Liver (tissue), 9 donors: Measurements from ENCODE around the gene CALY. TPM values are rescaled to one million over a fixed set of nuclear protein-coding genes. Genes with fewer than 3 reads are reported as not detected.
"Not testable (repeated sequence)": the region's sequence is repeated elsewhere in the genome, so short reads cannot be mapped to it uniquely, and the experiment has no call there.

Experiments used
- DNase-seq: peaks from one replicate; pipeline ENCODE4 v3.0.0-alpha.2; 2017; ENCODE audit warnings: low spot score
- H3K27ac ChIP-seq, 2 donors: one replicate each; pipeline ENCODE4 v1.7.0; 2013; ENCODE audit warnings: inconsistent platforms in 2 of 2, low read length in 2 of 2, control low read depth in 1 of 2, low read depth in 1 of 2, mild to moderate bottlenecking in 1 of 2
- H3K27me3 ChIP-seq, 4 donors: one replicate each; pipeline versions ENCODE4 v1.6.1 to v1.7.0; 2013; ENCODE audit warnings: low read length in 3 of 4, inconsistent platforms in 1 of 4, mild to moderate bottlenecking in 1 of 4, moderate library complexity in 1 of 4; ENCODE audit not compliant: control insufficient read depth in 4 of 4, insufficient read depth in 4 of 4
- H3K36me3 ChIP-seq, 4 donors: one replicate each; pipeline versions ENCODE4 v1.6.1 to v1.7.0; 2013; ENCODE audit warnings: low read length in 3 of 4, mild to moderate bottlenecking in 3 of 4, low read depth in 1 of 4, moderate library complexity in 1 of 4; ENCODE audit not compliant: control insufficient read depth in 4 of 4, insufficient read depth in 3 of 4
- H3K4me1 ChIP-seq, 4 donors: one replicate each; pipeline versions ENCODE4 v1.6.1 to v1.7.0; 2013; ENCODE audit warnings: low read length in 3 of 4, mild to moderate bottlenecking in 3 of 4, moderate library complexity in 1 of 4; ENCODE audit not compliant: control insufficient read depth in 4 of 4, insufficient read depth in 4 of 4
- H3K4me3 ChIP-seq, 3 donors: one replicate each; pipeline versions ENCODE4 v1.6.1 to v1.7.0; 2013; ENCODE audit warnings: low read length in 3 of 3, control low read depth in 1 of 3, low read depth in 1 of 3, mild to moderate bottlenecking in 1 of 3
- H3K9ac ChIP-seq, 2 donors: one replicate each; pipeline ENCODE4 v1.7.0; 2013; ENCODE audit warnings: low read length in 2 of 2, mild to moderate bottlenecking in 2 of 2, moderate library complexity in 2 of 2, control low read depth in 1 of 2, low read depth in 1 of 2
- H3K9me3 ChIP-seq, 4 donors: one replicate each; pipeline versions ENCODE4 v1.6.1 to v1.7.0; 2013; ENCODE audit warnings: low read length in 3 of 4; ENCODE audit not compliant: control insufficient read depth in 4 of 4
- EGR1 ChIP-seq, 2 donors: IDR thresholded peaks; 2 replicates each; pipeline ENCODE4 v1.6.1; 2016 to 2018; ENCODE audit warnings: antibody characterized with exemption in 2 of 2, low read depth in 2 of 2
- FOXA1 ChIP-seq: IDR thresholded peaks from 2 replicates; pipeline ENCODE4 v1.6.1; 2016; ENCODE audit warnings: antibody characterized with exemption
- FOXA2 ChIP-seq: IDR thresholded peaks from 2 replicates; pipeline ENCODE4 v1.6.1; 2016; ENCODE audit warnings: antibody characterized with exemption
- HNF4A ChIP-seq, 2 donors: conservative IDR thresholded peaks; 2 replicates each; pipeline ENCODE4 v1.6.1; 2016; ENCODE audit warnings: antibody characterized with exemption in 2 of 2, mild to moderate bottlenecking in 2 of 2
- HNF4G ChIP-seq: IDR thresholded peaks from 2 replicates; pipeline ENCODE4 v1.6.1; 2016; ENCODE audit warnings: antibody characterized with exemption
- JUND ChIP-seq, 2 donors: IDR thresholded peaks; 2 replicates each; pipeline ENCODE4 v1.6.1; 2016; ENCODE audit warnings: antibody characterized with exemption in 2 of 2
- NR2F2 ChIP-seq: IDR thresholded peaks from 2 replicates; pipeline ENCODE4 v1.6.1; 2016; ENCODE audit warnings: antibody characterized with exemption
- RAD21 ChIP-seq, 2 donors: IDR thresholded peaks; 2 replicates each; pipeline ENCODE4 v1.6.1; 2016; ENCODE audit warnings: antibody characterized with exemption in 2 of 2, mild to moderate bottlenecking in 2 of 2
- RXRA ChIP-seq, 2 donors: IDR thresholded peaks; 2 replicates each; pipeline ENCODE4 v1.6.1; 2017 to 2018; ENCODE audit warnings: antibody characterized with exemption in 2 of 2, mild to moderate bottlenecking in 1 of 2
- SP1 ChIP-seq: IDR thresholded peaks from 2 replicates; pipeline ENCODE4 v1.6.1; 2018; ENCODE audit warnings: antibody characterized with exemption, mild to moderate bottlenecking
- TAF1 ChIP-seq: conservative IDR thresholded peaks from 2 replicates; pipeline ENCODE4 v1.6.1; 2016; ENCODE audit warnings: antibody characterized with exemption, mild to moderate bottlenecking
- YY1 ChIP-seq: IDR thresholded peaks from 2 replicates; pipeline ENCODE4 v1.6.1; 2016; ENCODE audit warnings: antibody characterized with exemption, mild to moderate bottlenecking
- WGBS: extraction: QIAGEN DNeasy Blood & Tissue Kit; methylation state at CpG from one replicate; pipeline ENCODE4 v1.1.7; 2013; 5-methylcytosine and 5-hydroxymethylcytosine counted together
- polyA plus RNA-seq, 2 donors: library from polyadenylated mRNA; stranded (reverse) in 1 of 2; unstranded in 1 of 2; fragments of 200-250 nt in 1 of 2; fragments of >200 nt in 1 of 2; fragmentation: Nextera tagmentation in 1 of 2; extraction: Ambion mirVana in 1 of 2; gene quantifications; one replicate each; pipeline versions ENCODE4 v1.2.1 to v1.2.3, GENCODE V29; 2013 to 2015
- total RNA-seq, 2 donors: library from RNA; depleted of rRNA; stranded (reverse); fragments of >200 nt; gene quantifications; one replicate each; pipeline ENCODE4 v1.2.3, GENCODE V29; 2014
- TF ChIP-seq, protein P1 (sequence below): IDR thresholded peaks from 2 replicates; pipeline ENCODE4 v1.6.1; 2016; ENCODE audit warnings: antibody characterized with exemption
- TF ChIP-seq, protein P2 (sequence below): fragments of 150-350 bp; IDR thresholded peaks from 2 replicates; pipeline ENCODE4 v1.5.1; 2017; ENCODE audit warnings: improper control_type of control experiment, low read depth, low read length; ENCODE audit not compliant: missing input control
- TF ChIP-seq, protein P3 (sequence below): IDR thresholded peaks from 2 replicates; pipeline ENCODE4 v1.6.1; 2016; ENCODE audit warnings: antibody characterized with exemption
- donor health status: healthy.
- donor health status: healthy.
- donor health status: healthy.
- donor health status: healthy.
- donor health status: healthy.

Gene CALY
- total and polyA plus RNA-seq, 4 donors = 0.07 TPM; not detected in 3

DNA sequence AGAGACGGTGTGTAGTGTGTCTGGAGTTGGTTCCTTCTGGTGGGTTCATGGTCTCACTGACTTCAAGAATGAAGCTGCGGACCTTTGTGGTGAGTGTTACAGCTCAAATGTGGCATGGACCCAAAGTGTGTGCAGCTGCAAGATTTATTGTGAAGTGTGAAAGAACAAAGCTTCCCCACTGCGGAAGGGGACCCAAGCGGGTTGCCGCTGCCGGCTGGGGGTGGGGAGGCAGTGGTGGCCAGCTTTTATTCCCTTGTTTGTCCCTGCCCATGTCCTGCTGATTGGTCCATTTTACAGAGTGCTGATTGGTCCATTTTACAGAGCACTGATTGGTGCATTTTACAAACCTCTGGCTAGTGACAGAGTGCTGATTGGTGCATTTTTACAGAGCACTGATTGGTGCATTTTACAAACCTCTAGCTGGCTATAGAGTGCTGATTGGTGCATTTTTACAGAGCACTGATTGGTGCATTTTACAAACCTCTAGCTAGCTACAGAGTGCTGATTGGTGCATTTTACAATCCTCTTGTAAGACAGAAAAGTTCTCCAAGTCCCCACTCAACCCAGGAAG, 15.8 kb downstream of the CALY start:
- H3K9ac ChIP-seq, H3K9me3 ChIP-seq, H3K27me3 ChIP-seq, H3K4me3 ChIP-seq, H3K27ac ChIP-seq, H3K36me3 ChIP-seq, DNase-seq: not testable (repeated sequence)
- peaks cover 2 to 19% (median 12%) of the 10 kb centered on the region in 4 donors for H3K4me1 ChIP-seq
- WGBS = 95% methylated on average over 6 of the region's 6 CpGs

DNA sequence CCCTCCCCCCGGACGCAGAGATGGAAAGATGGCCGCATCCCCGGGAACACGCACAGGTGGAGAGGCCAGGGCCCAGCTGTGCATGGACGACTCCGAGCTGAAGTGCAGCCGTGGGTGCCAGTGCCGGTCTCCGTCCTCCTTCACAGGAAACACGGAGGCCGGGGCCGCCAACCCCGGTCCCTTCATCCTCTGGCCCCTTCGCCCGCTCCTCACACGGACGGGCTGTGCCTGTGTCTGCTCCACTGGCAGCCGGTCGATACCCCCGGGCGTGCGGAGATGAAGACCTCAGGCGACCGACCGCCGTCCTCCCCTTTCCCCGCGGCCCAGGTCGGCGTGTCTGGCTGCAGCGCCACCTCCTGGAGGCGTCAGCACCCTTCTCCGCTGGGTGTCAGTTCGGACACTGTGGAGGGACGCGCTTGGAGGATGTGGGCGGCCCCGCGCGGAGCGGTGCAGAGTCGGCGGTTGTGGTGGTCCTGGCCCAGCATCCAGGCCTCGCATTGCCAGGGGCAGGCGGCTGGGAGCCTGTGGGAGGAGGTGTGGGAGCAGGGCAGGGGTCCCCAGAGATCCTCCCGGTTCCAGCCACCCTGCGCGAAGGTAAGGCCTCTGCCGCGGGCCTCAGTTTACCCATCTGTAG, 18.1 kb downstream of the CALY start:
- DNase-seq = peak; percentile 66

DNA sequence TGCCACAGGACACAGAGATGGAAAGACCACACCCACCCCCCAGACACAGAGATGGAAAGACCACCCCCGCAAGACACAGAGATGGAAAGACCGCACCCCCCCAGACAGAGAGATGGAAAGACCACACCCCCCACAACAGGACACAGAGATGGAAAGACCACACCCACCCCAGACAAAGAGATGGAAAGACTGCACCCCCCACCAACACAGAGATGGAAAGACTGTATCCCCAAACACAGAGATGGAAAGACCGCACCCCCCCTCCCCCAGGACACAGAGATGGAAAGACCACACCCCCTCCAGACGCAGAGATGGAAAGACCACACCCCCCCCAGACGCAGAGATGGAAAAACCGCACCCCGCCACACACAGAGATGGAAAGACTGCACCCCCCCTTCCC, 20.0 kb downstream of the CALY start:
- 89% methylated on average over 7 of the region's 7 CpGs for WGBS
- H3K9me3 ChIP-seq = no peaks in the 10 kb centered on the region
- no peak overlapping the region for H3K27ac ChIP-seq
- peaks cover 0 to 12% (median 9%) of the 10 kb centered on the region in 4 donors for H3K36me3 ChIP-seq
- no peak overlapping the region for H3K4me3 ChIP-seq
- DNase-seq = no peak
- H3K27me3 ChIP-seq = no peaks in the 10 kb centered on the region
- TF ChIP-seq TAF1 (no peak), FOXA2 (no peak), NR2F2 (no peak), SP1 (no peak)
- TF ChIP-seq, protein P1, sequence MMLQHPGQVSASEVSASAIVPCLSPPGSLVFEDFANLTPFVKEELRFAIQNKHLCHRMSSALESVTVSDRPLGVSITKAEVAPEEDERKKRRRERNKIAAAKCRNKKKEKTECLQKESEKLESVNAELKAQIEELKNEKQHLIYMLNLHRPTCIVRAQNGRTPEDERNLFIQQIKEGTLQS = no peak
- H3K4me1 ChIP-seq = peaks cover 0 to 7% (median 5%) of the 10 kb centered on the region in 4 donors
- no peak overlapping the region for H3K9ac ChIP-seq

More for the DNA sequence above, 18.1 kb downstream of the CALY start:
- TF ChIP-seq RAD21 (IDR thresholded peaks at IDR 0.05) (peak; percentile 45 to 72), EGR1 (IDR thresholded peaks at IDR 0.05; ENCODE audit: low read depth in 2 of 2) (no peak)
- TF ChIP-seq, protein P2, sequence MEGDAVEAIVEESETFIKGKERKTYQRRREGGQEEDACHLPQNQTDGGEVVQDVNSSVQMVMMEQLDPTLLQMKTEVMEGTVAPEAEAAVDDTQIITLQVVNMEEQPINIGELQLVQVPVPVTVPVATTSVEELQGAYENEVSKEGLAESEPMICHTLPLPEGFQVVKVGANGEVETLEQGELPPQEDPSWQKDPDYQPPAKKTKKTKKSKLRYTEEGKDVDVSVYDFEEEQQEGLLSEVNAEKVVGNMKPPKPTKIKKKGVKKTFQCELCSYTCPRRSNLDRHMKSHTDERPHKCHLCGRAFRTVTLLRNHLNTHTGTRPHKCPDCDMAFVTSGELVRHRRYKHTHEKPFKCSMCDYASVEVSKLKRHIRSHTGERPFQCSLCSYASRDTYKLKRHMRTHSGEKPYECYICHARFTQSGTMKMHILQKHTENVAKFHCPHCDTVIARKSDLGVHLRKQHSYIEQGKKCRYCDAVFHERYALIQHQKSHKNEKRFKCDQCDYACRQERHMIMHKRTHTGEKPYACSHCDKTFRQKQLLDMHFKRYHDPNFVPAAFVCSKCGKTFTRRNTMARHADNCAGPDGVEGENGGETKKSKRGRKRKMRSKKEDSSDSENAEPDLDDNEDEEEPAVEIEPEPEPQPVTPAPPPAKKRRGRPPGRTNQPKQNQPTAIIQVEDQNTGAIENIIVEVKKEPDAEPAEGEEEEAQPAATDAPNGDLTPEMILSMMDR = peak; percentile 45
- Histone ChIP-seq H3K4me1 (peaks cover 0 to 7% (median 5%) of the 10 kb centered on the region in 4 donors), H3K27ac (no peak overlapping the region), H3K9me3 (no peaks in the 10 kb centered on the region), H3K27me3 (no peaks in the 10 kb centered on the region), H3K9ac (no peak overlapping the region), H3K36me3 (no peaks in the 10 kb centered on the region), H3K4me3 (peak overlapping the region in 1 of 3 donors; percentile 41)
- 9% methylated on average over 51 of the region's 51 CpGs for WGBS

DNA sequence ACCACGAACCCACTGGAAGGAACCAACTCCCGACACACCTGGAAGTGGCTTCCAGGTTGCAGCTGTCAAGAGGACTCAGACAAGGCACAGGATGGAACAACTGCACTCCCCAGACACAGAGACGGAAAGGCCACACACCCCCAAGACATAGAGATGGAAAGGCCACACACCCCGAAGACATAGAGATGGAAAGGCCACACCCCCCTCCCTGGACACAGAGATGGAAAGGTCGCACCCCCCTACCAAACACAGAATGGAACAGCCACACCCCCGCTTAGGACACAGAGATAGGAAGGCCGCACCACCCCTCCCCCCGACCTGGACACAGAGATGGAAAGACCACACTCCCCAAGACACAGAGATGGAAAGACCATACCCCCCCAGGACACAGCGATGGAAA, 20.4 kb downstream of the CALY start:
- WGBS = 91% methylated on average over 9 of the region's 9 CpGs
- peaks cover 0 to 7% (median 5%) of the 10 kb centered on the region in 4 donors for H3K4me1 ChIP-seq
- H3K4me3 ChIP-seq = no peak overlapping the region
- H3K9ac ChIP-seq = no peak overlapping the region
- H3K27me3 ChIP-seq = no peaks in the 10 kb centered on the region
- no peak for DNase-seq
- H3K36me3 ChIP-seq = peaks cover 0 to 16% (median 10%) of the 10 kb centered on the region in 4 donors
- H3K9me3 ChIP-seq = no peaks in the 10 kb centered on the region
- H3K27ac ChIP-seq = no peak overlapping the region
- no peak for TF ChIP-seq JUND (IDR thresholded peaks at IDR 0.05)
- no peak for TF ChIP-seq YY1
- TF ChIP-seq RXRA (IDR thresholded peaks at IDR 0.05) = no peak
- TF ChIP-seq TAF1 = no peak
- no peak for TF ChIP-seq FOXA1
- TF ChIP-seq, protein P2 = no peak
- TF ChIP-seq SP1 = no peak
- TF ChIP-seq NR2F2 = no peak
- no peak for TF ChIP-seq FOXA2
- no peak for TF ChIP-seq HNF4A (conservative IDR thresholded peaks at IDR 0.05)
- TF ChIP-seq HNF4G = no peak
- no peak for TF ChIP-seq RAD21 (IDR thresholded peaks at IDR 0.05)
- TF ChIP-seq, protein P3, sequence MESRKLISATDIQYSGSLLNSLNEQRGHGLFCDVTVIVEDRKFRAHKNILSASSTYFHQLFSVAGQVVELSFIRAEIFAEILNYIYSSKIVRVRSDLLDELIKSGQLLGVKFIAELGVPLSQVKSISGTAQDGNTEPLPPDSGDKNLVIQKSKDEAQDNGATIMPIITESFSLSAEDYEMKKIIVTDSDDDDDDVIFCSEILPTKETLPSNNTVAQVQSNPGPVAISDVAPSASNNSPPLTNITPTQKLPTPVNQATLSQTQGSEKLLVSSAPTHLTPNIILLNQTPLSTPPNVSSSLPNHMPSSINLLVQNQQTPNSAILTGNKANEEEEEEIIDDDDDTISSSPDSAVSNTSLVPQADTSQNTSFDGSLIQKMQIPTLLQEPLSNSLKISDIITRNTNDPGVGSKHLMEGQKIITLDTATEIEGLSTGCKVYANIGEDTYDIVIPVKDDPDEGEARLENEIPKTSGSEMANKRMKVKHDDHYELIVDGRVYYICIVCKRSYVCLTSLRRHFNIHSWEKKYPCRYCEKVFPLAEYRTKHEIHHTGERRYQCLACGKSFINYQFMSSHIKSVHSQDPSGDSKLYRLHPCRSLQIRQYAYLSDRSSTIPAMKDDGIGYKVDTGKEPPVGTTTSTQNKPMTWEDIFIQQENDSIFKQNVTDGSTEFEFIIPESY = no peak
- no peak for TF ChIP-seq EGR1 (IDR thresholded peaks at IDR 0.05; ENCODE audit: low read depth in 2 of 2)
